Fibroblast of upper back skin (primary cell): ENCODE measurements around the gene ABCG2.
"Not testable (repeated sequence)": the region's sequence is repeated elsewhere in the genome, so short reads cannot be mapped to it uniquely, and the experiment has no call there.

Source experiments
- DNase-seq: peaks from one replicate; pipeline ENCODE4 v3.0.0-alpha.2; 2013

The ABCG2 gene

DNA sequence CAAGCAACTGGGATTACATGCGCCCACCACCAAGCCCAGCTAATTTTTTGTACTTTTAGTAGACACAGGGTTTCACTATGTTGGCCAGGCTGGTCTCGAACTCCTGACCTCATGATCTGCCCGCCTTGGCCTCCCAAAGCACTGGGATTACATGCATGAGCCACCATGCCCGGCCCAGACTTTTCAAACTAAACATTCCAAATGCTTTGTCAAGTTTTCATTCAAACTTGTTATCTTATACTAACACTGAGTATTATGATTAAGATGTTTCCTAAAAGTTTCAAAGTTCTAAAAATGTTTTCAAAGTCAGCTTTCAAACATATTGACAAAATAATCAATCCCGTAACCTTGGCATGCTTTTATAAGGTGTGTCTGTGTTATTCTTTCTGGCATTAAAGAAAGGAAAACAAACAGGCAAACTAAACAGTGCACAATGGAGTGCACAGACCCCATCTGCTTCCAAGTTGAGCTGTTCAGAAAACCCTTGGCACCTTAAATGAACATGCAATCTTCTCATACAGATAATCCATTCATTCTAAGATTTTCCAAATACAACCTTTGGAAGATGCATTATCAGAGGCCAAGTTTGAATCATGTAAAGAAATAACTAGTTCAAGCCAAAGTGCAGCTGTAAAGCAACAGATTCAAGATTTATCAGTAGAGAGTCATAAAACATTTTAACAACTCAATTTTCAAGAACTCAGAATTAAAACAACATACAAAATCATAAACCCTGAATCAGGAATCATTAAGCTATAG, 49.1 kb downstream of the ABCG2 start:
- DNase-seq: no peak

- peak; percentile 19 for DNase-seq
These were observed 49.7 kb downstream of the ABCG2 start for GRCh38 chr4:88108747-88109122.

GRCh38 chr4:88108108-88108465, 50.4 kb downstream of the ABCG2 start:
- not testable (repeated sequence) for DNase-seq

GRCh38 chr4:88107406-88108107, 50.9 kb downstream of the ABCG2 start:
- peak; percentile 10 for DNase-seq

- peak; percentile 47 for DNase-seq
These were observed 52.2 kb downstream of the ABCG2 start for GRCh38 chr4:88106205-88106604.

- DNase-seq: peak; percentile 66
These were observed 53.4 kb downstream of the ABCG2 start for GRCh38 chr4:88104902-88105610.

DNA sequence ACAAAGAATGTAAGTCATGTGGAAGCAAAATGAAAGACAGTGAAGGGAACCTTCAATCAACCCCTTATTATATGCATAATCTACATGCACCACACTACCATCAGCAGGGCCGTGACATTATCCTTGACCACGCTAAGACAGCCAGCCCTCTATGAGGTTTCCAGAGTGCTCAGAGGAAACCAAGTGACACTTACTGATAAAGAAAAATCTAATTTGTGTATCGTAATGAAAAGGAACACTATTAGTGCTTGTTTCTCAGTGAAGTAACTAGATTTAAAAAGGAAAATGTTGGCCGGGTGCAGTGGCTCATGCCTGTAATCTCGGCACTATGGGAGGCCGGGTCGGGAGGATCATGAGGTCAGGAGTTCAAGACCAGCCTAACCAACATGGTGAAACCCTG, 56.4 kb downstream of the ABCG2 start:
- DNase-seq: no peak

DNA sequence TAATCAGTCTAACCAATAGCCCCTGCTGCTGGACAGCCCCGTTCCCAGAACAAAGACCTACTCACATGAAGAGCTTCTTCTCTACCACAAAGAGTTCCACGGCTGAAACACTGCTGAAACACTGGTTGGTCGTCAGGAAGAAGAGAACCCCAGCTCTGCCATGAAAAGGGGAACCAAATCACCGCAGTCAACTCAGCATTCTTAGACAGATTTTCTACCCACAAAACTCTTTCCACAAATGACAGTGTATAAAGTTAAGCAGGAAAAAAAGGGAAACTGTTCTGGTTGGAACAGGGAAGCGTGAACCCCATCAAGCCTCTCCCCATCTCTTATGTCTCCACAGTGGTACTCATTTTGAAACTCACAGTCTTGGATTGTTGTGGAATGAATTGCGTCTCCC, 57.3 kb downstream of the ABCG2 start:
- DNase-seq: no peak

GRCh38 chr4:88098993-88099752, 59.3 kb downstream of the ABCG2 start:
- DNase-seq: no peak

- DNase-seq: no peak
These were observed 60.7 kb downstream of the ABCG2 start for GRCh38 chr4:88097781-88098180.

- DNase-seq: no peak
These were observed 61.1 kb downstream of the ABCG2 start for GRCh38 chr4:88097301-88097700.

- DNase-seq: no peak
These were observed 64.6 kb downstream of the ABCG2 start for GRCh38 chr4:88093874-88094273.

DNA sequence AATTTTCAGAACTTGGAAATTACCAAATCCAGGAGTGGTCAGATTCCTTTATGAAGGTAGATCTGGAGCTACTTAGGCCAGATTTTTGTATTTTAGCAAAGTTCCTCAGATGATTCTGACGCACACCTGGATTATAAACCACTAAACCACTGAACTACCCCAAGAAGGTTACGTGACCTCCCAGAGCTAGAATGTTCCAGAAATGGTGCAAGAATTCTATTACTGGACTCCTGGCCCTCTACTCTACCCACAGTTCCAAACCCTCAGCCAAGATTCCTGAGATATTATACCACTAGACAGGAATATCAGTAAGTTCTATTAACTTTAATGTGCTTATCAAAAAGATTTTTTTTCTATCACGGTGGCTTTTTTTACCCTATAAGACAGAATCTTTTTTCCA, 67.1 kb downstream of the ABCG2 start:
- DNase-seq: peak; percentile 9

DNA sequence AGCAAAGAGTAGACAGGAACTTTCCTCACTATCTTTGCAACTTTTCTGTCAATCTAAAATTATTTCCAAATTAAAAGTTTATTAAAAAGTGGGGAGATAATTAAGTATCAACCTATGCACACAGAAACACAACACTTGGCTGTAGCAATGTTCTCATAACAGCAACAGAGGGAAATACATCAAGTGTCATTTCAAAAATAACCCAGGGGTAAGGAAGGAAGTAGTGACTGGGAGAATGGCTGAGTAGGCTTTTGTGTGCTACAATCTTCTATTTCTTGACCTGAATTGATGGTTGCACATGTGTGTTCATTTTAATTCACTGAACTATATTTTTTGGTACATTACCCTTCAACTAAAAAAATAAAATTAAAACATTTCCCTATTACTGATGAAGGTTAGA, 67.5 kb downstream of the ABCG2 start:
- no peak for DNase-seq

DNA sequence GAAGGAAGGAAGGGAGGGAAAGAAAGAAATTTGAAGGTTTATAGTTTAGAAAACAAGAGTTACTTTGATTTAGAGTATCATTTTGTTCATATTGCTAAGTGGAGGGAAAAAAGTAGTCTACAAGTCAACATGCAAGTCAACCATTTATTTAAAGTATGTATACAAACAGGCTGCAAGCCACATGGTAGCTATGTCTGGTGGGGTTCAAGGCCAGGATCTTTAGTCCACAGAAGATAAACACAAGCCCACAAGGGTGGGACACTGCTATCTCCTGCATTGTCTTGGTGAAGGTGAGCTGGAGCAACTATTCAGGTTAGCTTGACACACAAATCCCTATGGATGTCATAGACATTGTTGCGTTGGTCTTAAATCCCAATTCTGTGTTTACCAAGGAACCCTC, 71.4 kb downstream of the ABCG2 start:
- DNase-seq: no peak

- no peak for DNase-seq
These were observed 77.8 kb downstream of the ABCG2 start for GRCh38 chr4:88080626-88081025.

GRCh38 chr4:88078579-88078978, 79.9 kb downstream of the ABCG2 start:
- DNase-seq: peak; percentile 1

DNA sequence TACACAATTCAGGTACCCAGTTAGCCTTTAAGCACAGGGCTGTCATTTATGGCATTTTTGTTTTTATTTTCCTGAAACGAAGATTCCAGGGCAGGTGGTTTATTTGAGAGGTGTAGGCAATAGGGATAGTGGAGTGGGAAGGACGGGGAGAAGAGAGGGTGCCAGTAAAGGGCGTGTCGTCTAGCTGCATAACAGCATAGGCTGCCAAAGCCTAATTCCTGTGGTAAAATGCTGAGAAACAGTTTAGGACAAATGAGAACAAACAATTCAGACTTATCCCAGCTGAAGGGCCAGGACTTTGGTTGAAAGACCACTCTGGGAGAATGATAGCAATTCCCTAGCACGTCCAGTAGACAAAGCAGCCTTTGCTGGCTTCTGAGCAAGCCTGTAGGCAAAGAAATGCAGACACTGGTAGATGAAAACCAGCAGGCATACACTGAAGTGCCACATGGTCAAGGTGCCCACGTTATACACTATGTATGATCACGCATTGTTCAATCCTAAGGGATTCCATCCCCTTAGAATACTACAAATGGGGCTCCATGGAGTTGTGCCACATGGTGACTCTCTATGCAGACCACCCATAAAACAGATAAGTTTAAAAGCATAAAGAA, 80.4 kb downstream of the ABCG2 start:
- DNase-seq: no peak

DNA sequence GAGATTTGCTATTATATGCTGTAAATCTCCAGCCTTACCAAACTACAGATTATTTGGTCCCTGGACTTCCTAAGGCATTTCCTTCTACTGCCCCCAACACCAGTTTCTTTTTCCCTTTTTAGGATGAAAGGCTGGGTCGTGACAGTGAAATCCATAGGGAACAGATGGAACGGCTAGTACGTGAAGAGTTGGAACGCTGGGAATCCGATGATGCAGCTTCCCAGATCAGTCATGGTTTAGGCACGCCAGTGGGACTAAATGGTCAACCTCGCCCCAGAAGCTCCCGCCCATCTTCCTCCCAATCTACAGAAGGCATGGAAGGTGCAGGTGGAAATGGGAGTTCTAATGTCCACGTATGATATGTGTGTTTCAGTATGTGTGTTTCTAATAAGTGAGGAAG, 83.1 kb downstream of the ABCG2 start:
- peak; percentile 5 for DNase-seq

DNA sequence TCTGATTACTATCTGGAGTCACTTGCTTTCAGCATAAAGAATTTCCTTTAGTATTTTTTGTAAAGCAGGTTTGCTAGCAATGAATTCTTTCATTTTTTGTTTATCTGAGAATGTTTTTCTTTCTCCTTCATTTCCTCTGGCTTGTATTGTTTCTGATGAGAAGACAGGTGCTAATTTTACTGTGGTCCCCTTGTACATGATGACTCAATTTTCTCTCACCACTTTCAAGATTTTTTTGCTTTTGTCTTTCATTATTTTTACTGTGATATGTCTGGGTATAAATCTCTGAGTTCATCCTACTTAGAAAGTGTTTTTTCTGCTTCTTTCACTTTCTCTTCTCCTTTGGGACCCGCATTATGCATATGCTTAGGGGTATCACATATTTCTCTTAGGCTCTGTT, 88.4 kb downstream of the ABCG2 start:
- DNase-seq: no peak

GRCh38 chr4:88064410-88064809, 94.0 kb downstream of the ABCG2 start:
- DNase-seq: no peak

GRCh38 chr4:88063634-88064296, 94.7 kb downstream of the ABCG2 start:
- DNase-seq: no peak
